Measurements from ENCODE around the gene CDK6.
A peak's percentile ranks its signal among the peaks of the same experiment; 100 is the strongest.

CDK6 gene

DNA sequence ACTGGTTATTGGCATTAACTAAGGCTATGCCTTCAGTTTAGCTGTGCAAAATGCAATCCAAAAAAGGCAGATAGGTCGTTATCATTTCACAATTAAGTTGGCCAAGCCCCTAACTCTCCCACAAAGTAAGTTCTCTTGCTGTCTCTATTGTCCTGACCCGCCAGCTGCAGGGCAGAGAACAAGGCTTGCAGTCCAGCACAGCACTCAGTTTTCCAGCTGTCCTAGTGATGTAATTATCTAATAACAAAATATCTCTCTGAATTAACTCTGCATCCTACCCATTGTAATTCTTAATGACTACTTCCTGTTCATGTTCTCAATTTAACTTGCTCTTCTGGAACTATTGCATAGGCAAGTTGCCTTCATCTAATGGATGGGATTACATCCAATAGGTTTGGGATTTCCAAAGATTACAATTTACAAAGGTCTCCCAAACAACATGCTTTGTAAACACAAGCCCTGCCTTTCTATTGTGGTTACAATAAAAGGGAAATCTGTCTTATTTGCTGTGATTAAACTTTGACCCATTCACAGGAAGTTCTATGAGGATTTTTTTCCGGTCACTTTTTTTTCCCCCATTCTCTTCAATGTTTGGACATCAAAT is 55.2 kb downstream of the CDK6 start:
- TF ChIP-seq POLR2A (IDR thresholded peaks at IDR 0.05; ENCODE audit: extremely low read depth, insufficient read length) (no peak), MYC (IDR thresholded peaks at IDR 0.05; ENCODE audit: low read depth, low read length) (no peak)
- TF ChIP-seq, protein P1, sequence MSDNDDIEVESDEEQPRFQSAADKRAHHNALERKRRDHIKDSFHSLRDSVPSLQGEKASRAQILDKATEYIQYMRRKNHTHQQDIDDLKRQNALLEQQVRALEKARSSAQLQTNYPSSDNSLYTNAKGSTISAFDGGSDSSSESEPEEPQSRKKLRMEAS (IDR thresholded peaks at IDR 0.05; ENCODE audit: low read depth, low read length) = no peak
- TF ChIP-seq, protein P2, sequence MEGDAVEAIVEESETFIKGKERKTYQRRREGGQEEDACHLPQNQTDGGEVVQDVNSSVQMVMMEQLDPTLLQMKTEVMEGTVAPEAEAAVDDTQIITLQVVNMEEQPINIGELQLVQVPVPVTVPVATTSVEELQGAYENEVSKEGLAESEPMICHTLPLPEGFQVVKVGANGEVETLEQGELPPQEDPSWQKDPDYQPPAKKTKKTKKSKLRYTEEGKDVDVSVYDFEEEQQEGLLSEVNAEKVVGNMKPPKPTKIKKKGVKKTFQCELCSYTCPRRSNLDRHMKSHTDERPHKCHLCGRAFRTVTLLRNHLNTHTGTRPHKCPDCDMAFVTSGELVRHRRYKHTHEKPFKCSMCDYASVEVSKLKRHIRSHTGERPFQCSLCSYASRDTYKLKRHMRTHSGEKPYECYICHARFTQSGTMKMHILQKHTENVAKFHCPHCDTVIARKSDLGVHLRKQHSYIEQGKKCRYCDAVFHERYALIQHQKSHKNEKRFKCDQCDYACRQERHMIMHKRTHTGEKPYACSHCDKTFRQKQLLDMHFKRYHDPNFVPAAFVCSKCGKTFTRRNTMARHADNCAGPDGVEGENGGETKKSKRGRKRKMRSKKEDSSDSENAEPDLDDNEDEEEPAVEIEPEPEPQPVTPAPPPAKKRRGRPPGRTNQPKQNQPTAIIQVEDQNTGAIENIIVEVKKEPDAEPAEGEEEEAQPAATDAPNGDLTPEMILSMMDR (IDR thresholded peaks at IDR 0.05; ENCODE audit: low read depth, low read length) = no peak
- H3K4me3 ChIP-seq (ENCODE audit: low read depth, low read length) = no peak overlapping the region
- peak; percentile 76 for DNase-seq (ENCODE audit: low read depth)

DNA sequence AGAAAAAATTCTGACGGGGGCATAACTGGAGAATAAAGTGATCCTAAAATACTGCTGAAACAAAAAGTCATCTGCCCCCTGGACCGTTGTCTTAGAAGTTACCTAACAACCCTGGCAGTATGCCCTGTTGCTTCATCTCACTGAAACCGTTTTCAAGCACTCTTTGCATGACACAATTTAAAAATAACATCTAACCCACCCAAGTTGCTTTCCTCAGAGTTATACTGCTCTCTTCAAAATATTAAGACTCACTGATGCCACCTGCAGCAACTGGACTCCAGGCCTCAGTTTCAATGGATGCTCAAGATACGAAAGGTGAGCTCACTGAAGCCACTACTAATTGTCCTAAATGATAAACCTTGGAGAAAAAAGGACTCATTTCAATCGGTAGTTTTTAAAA is 57.4 kb downstream of the CDK6 start:
- peak; percentile 88 for DNase-seq (ENCODE audit: low read depth)
- no peak overlapping the region for H3K4me3 ChIP-seq (ENCODE audit: low read depth, low read length)
- TF ChIP-seq MYC (IDR thresholded peaks at IDR 0.05; ENCODE audit: low read depth, low read length) (peak; percentile 32; the same call in 1 of the 2 replicates), POLR2A (IDR thresholded peaks at IDR 0.05; ENCODE audit: extremely low read depth, insufficient read length) (no peak)
- TF ChIP-seq, protein P1 (IDR thresholded peaks at IDR 0.05; ENCODE audit: low read depth, low read length) = peak; percentile 45; the same call in 1 of the 2 replicates
- TF ChIP-seq, protein P2 (IDR thresholded peaks at IDR 0.05; ENCODE audit: low read depth, low read length) = no peak

DNA sequence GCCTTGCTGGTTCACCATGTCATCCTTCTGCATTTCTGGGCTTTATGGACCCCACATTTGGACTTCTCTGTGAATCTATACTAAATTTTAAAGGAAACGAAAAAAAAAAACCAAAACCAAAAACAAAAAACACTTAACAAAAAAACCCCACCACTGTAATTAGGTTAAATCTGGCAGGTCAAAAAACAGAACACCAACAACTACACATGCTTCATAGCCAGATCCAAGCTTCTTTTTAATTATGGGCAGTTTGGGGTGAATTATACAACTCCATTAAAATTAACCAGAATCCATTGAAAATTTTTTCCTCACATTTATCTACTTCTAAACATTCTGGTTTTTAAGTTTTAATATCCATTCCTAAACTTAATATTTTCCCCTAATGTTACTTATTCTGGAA is 58.4 kb downstream of the CDK6 start:
- H3K4me3 ChIP-seq (ENCODE audit: low read depth, low read length) = no peak overlapping the region
- no peak for DNase-seq (ENCODE audit: low read depth)
- TF ChIP-seq POLR2A (IDR thresholded peaks at IDR 0.05; ENCODE audit: extremely low read depth, insufficient read length) (no peak), MYC (IDR thresholded peaks at IDR 0.05; ENCODE audit: low read depth, low read length) (no peak)
- TF ChIP-seq, protein P1 (IDR thresholded peaks at IDR 0.05; ENCODE audit: low read depth, low read length) = no peak
- TF ChIP-seq, protein P2 (IDR thresholded peaks at IDR 0.05; ENCODE audit: low read depth, low read length) = no peak

DNA sequence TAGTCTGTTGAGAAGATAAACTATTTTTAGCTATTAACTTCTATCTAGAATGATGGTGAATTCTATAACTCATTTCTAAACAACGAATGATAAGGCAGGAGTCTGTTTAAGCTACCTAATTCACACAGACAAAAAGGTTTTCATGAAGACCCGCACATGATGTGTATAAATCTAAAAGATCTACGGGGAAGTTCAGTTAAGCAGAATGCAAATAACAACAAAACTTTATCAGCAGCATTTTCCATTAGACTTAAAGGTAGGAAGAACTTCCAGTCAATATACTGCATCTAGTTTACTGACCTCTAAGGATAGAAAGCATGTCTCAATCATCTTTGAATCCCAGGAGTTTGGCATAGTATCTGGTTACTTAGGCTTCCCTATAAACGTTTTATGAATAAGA is 62.6 kb downstream of the CDK6 start:
- TF ChIP-seq, protein P2 (IDR thresholded peaks at IDR 0.05; ENCODE audit: low read depth, low read length) = no peak
- TF ChIP-seq, protein P1 (IDR thresholded peaks at IDR 0.05; ENCODE audit: low read depth, low read length) = no peak
- no peak for DNase-seq (ENCODE audit: low read depth)

DNA sequence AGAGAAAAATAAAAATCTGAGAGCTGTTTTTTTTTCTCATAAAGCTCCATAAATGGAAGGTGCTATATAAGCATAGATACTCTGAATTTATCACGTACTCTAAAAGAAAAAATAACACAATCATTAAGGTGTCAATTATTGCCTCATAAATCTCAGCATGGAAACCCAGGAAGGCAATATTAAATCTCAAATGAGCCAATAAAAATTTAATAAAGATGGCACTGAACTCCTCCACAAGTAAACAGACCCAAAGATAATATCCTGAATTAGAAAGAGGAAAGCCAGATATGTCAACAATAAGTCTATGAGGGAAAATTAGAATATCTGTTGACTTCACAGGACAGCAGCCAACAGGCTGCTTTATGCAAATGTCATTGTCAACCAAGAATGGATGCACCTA is 66.5 kb downstream of the CDK6 start:
- no peak for DNase-seq (ENCODE audit: low read depth)
- no peak overlapping the region for H3K4me3 ChIP-seq (ENCODE audit: low read depth, low read length)
- TF ChIP-seq, protein P2 (IDR thresholded peaks at IDR 0.05; ENCODE audit: low read depth, low read length) = no peak
- TF ChIP-seq POLR2A (IDR thresholded peaks at IDR 0.05; ENCODE audit: extremely low read depth, insufficient read length) (no peak), MYC (IDR thresholded peaks at IDR 0.05; ENCODE audit: low read depth, low read length) (no peak)
- TF ChIP-seq, protein P1 (IDR thresholded peaks at IDR 0.05; ENCODE audit: low read depth, low read length) = no peak

More for the DNA sequence above, 62.6 kb downstream of the CDK6 start:
- no peak overlapping the region for H3K4me3 ChIP-seq (ENCODE audit: low read depth, low read length)

Measured in NB4 (cell line).